Fibroblast of lung (primary cell): Measurements from ENCODE around the gene DENND11.

Experiments
- CTCF ChIP-seq, 2 donors: IDR thresholded peaks in 1 of 2; conservative IDR thresholded peaks in 1 of 2; 1 replicate in 1 of 2; 2 replicates in 1 of 2; pipeline ENCODE4 v1.5.1; 2011 to 2012; ENCODE audit warnings: low read length in 2 of 2, control low read depth in 1 of 2, inconsistent platforms in 1 of 2, low read depth in 1 of 2, mild to moderate bottlenecking in 1 of 2
- EZH2 ChIP-seq: IDR thresholded peaks from 2 replicates; pipeline ENCODE4 v1.5.1; 2012; ENCODE audit warnings: low read length, control low read depth, mild to moderate bottlenecking; ENCODE audit errors: missing control alignments

GRCh38 chr7:141685285-141686023 lies 16.5 kb downstream of the DENND11 start:
- TF ChIP-seq CTCF (conservative IDR thresholded peaks at IDR 0.05 in 1 of 2, IDR thresholded peaks at IDR 0.05 in 1 of 2; ENCODE audit: low read depth in 1 of 2, low read length in 2 of 2) (no peak), EZH2 (no peak)
